Glutamatergic neuron (in vitro differentiated cells): Measurements from ENCODE around the gene GABRG3. TPM values are rescaled to one million over a fixed set of nuclear protein-coding genes. Genes with fewer than 3 reads are reported as not detected.

ENCODE experiments used
- DNase-seq: peaks from one replicate; pipeline ENCODE4 v3.0.0; 2022
- H3K27ac Mint-ChIP-seq: one replicate; pipeline ENCODE4 v1.8.0; 2020; ENCODE audit warnings: mild to moderate bottlenecking, mixed read lengths, inconsistent platforms; ENCODE audit not compliant: unreplicated experiment
- H3K27me3 Mint-ChIP-seq: one replicate; pipeline ENCODE4 v1.8.0; 2020; ENCODE audit warnings: mild to moderate bottlenecking, moderate library complexity, mixed read lengths, inconsistent platforms; ENCODE audit not compliant: unreplicated experiment
- H3K36me3 Mint-ChIP-seq: one replicate; pipeline ENCODE4 v1.8.0; 2020; ENCODE audit warnings: mild to moderate bottlenecking, mixed read lengths, inconsistent platforms; ENCODE audit not compliant: unreplicated experiment
- H3K4me1 Mint-ChIP-seq: one replicate; pipeline ENCODE4 v1.8.0; 2020; ENCODE audit warnings: mild to moderate bottlenecking, low read depth, mixed read lengths, inconsistent platforms; ENCODE audit not compliant: unreplicated experiment
- H3K4me3 Mint-ChIP-seq: one replicate; pipeline ENCODE4 v1.8.0; 2020; ENCODE audit warnings: mild to moderate bottlenecking, mixed read lengths, inconsistent platforms; ENCODE audit not compliant: unreplicated experiment
- H3K9me3 Mint-ChIP-seq: one replicate; pipeline ENCODE4 v1.8.0; 2020; ENCODE audit warnings: mild to moderate bottlenecking, moderate library complexity, mixed read lengths, inconsistent platforms; ENCODE audit not compliant: unreplicated experiment
- CTCF ChIP-seq: fragments of 200-600 bp; sonication (generic); IDR thresholded peaks from one replicate; pipeline ENCODE4 v1.5.0; 2021; ENCODE audit not compliant: partially characterized antibody, unreplicated experiment
- total RNA-seq: library from RNA; stranded (reverse); fragmentation: NEBNext Ultra II Directional; extraction: Animal tissue kit (Norgen Biotek cat#: 25700); gene quantifications from one replicate; pipeline ENCODE4 v1.2.1, GENCODE V29; 2021; ENCODE audit not compliant: unreplicated experiment

Gene GABRG3
- total RNA-seq, 1 donor from 2014 or later = 1.3 TPM

- H3K4me3 Mint-ChIP-seq = no peak overlapping the region
- TF ChIP-seq CTCF = no peak
- H3K4me1 Mint-ChIP-seq = no peaks in the 10 kb centered on the region
- no peaks in the 10 kb centered on the region for H3K27me3 Mint-ChIP-seq
- H3K27ac Mint-ChIP-seq = no peak overlapping the region
- H3K36me3 Mint-ChIP-seq = peaks cover 3% of the 10 kb centered on the region
- DNase-seq = no peak
- H3K9me3 Mint-ChIP-seq = no peaks in the 10 kb centered on the region
These were observed 430.5 kb downstream of the GABRG3 start for GRCh38 chr15:27401471-27401870.

GRCh38 chr15:27408428-27408827 is 437.4 kb downstream of the GABRG3 start:
- Mint-ChIP-seq H3K4me1 (no peaks in the 10 kb centered on the region), H3K4me3 (no peak overlapping the region), H3K36me3 (peaks cover 4% of the 10 kb centered on the region), H3K27ac (no peak overlapping the region), H3K9me3 (no peaks in the 10 kb centered on the region), H3K27me3 (no peaks in the 10 kb centered on the region)
- DNase-seq = no peak
- TF ChIP-seq CTCF = no peak

- no peak for TF ChIP-seq CTCF
- Mint-ChIP-seq H3K9me3 (no peaks in the 10 kb centered on the region), H3K36me3 (peaks cover 4% of the 10 kb centered on the region), H3K27me3 (no peaks in the 10 kb centered on the region), H3K4me1 (peaks cover 4% of the 10 kb centered on the region), H3K27ac (no peak overlapping the region), H3K4me3 (no peak overlapping the region)
- DNase-seq = no peak
These were observed 440.1 kb downstream of the GABRG3 start for GRCh38 chr15:27410996-27411605.

GRCh38 chr15:27412415-27412814 is 441.4 kb downstream of the GABRG3 start:
- Mint-ChIP-seq H3K36me3 (no peaks in the 10 kb centered on the region), H3K27me3 (no peaks in the 10 kb centered on the region), H3K27ac (no peak overlapping the region), H3K4me1 (peaks cover 4% of the 10 kb centered on the region), H3K9me3 (no peaks in the 10 kb centered on the region), H3K4me3 (no peak overlapping the region)
- TF ChIP-seq CTCF = no peak
- DNase-seq = no peak

- DNase-seq = no peak
- Mint-ChIP-seq H3K27me3 (no peaks in the 10 kb centered on the region), H3K27ac (no peak overlapping the region), H3K4me1 (peaks cover 4% of the 10 kb centered on the region), H3K36me3 (no peaks in the 10 kb centered on the region), H3K4me3 (no peak overlapping the region), H3K9me3 (no peaks in the 10 kb centered on the region)
- no peak for TF ChIP-seq CTCF
These were observed 443.3 kb downstream of the GABRG3 start for GRCh38 chr15:27414168-27414870.
